Neural progenitor cell (in vitro differentiated cells): ENCODE measurements around the gene GATA6.

Source experiments
- EZH2phosphoT487 ChIP-seq: fragments of 200-600 bp; sonication (generic); IDR thresholded peaks from 2 replicates; pipeline ENCODE4 v1.6.1; 2017; ENCODE audit warnings: antibody characterized with exemption
- TF ChIP-seq, protein P1 (sequence below): fragments of 200-600 bp; sonication (generic); IDR thresholded peaks from 2 replicates; pipeline ENCODE4 v1.5.1; 2017; ENCODE audit warnings: antibody characterized with exemption, mild to moderate bottlenecking

DNA sequence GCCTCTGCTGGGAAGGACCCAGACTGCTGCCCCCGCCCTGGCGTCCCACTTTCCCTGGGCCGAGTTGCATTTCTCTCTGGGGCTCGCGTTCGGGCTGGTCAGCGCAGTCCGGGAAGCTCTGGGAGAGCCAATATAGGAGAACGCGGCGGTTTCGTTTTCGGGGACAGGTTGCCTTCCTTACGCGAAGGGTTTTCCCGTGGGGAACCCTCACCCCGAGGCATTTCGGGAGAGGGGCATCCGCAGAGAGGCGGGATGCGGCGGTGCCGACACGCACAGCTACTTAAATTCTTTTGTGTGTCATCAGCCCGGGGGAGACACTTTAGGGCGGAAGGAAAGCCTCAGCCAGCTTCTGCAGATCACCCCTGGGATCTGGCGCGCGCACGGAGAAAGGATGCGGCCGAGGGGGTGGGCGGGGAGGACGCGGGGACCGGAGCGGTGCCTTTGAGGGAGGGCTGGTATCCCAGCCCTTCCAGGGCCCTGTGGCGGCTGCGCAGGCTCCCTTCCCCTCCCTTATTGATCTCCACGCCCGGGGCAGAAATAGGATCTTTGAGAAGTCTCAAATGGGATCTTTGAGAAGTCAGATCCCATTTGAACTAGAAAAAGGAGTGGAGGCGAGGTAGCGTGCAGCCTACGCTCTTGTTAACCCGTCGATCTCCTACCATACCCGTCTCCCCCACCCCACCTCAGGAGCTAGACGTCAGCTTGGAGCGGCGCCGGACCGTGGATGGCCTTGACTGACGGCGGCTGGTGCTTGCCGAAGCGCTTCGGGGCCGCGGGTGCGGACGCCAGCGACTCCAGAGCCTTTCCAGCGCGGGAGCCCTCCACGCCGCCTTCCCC lies 1.2 kb downstream of the GATA6 start:
- TF ChIP-seq, protein P1, sequence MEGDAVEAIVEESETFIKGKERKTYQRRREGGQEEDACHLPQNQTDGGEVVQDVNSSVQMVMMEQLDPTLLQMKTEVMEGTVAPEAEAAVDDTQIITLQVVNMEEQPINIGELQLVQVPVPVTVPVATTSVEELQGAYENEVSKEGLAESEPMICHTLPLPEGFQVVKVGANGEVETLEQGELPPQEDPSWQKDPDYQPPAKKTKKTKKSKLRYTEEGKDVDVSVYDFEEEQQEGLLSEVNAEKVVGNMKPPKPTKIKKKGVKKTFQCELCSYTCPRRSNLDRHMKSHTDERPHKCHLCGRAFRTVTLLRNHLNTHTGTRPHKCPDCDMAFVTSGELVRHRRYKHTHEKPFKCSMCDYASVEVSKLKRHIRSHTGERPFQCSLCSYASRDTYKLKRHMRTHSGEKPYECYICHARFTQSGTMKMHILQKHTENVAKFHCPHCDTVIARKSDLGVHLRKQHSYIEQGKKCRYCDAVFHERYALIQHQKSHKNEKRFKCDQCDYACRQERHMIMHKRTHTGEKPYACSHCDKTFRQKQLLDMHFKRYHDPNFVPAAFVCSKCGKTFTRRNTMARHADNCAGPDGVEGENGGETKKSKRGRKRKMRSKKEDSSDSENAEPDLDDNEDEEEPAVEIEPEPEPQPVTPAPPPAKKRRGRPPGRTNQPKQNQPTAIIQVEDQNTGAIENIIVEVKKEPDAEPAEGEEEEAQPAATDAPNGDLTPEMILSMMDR, result no peak
- peak; percentile 76 for TF ChIP-seq EZH2phosphoT487
